ENCODE results near the gene SNX27.
"Not testable (repeated sequence)": the region's sequence is repeated elsewhere in the genome, so short reads cannot be mapped to it uniquely, and the experiment has no call there.

The SNX27 gene

DNA sequence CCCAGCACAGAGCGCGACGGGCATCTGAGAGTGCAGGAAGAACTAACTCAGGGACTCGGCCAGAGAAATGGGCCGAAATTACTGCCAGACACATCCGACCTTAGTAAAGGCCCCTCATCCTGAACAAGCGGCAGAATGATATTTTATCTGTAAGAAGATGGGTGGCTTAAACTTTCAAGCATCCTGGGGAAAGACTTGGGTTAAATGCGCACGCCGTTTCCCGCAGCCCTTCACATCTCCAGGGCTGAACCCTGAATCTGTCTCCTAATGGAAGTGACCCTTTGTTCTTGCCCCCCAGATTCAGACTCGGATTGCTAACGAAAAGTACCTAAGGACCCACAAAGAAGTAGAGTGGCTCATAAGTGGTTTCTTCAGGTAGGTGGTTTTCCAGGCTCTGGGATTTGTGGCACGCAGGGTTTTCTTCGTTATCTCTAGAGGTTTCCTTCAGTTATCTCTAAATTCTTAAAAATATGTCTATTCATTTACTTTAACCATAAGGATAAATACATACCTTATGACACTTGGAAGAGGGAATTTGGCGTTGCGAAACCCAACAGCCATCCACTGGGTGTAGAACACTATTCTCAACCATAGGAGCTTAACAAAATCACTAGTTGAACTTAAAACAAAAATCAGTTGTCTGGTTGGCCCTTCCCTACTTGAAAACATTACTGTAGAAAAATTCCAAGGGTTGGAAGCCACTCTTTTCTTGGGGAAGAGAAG is 110.1 kb downstream of the SNX27 start:
- H3K4me3 ChIP-seq (ENCODE audit: control insufficient read depth, low read depth, low read length), result peak overlapping the region; percentile 34
- TF ChIP-seq, protein P1, sequence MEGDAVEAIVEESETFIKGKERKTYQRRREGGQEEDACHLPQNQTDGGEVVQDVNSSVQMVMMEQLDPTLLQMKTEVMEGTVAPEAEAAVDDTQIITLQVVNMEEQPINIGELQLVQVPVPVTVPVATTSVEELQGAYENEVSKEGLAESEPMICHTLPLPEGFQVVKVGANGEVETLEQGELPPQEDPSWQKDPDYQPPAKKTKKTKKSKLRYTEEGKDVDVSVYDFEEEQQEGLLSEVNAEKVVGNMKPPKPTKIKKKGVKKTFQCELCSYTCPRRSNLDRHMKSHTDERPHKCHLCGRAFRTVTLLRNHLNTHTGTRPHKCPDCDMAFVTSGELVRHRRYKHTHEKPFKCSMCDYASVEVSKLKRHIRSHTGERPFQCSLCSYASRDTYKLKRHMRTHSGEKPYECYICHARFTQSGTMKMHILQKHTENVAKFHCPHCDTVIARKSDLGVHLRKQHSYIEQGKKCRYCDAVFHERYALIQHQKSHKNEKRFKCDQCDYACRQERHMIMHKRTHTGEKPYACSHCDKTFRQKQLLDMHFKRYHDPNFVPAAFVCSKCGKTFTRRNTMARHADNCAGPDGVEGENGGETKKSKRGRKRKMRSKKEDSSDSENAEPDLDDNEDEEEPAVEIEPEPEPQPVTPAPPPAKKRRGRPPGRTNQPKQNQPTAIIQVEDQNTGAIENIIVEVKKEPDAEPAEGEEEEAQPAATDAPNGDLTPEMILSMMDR (conservative IDR thresholded peaks at IDR 0.05; ENCODE audit: control insufficient read depth, insufficient read depth, low read depth, low read length), result no peak
- no peak for DNase-seq (ENCODE audit: low read depth)

DNA sequence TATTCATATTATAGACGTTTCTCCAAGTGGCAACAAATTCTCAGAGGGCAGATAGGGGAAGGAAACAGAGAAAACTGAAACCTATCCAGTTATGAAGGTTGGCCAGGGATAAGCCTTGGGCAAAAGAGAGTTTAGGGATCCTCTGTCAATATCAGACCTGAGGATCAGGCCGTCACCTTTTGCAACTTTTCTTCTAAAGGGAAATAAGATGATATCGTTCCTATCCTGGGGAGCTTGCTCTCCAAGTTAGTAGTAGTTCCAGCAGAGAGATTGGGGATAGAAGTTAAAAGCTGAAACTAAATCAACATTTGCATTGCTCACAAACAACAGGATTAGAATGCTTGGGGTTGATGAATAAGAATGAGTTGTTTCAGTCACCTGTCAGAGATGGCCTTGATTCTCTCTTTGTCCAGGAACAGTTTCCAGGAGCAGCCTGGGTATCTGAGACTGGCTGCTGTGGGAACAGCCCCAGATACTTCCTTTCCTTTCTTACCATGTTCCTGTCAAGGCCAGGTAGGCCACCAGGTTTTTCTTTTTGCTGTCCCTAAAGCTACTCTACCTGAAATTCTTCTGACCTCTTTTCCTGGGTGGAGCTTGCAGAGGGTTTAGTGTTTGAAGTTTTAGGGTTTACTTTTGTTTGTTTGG is 112.0 kb downstream of the SNX27 start:
- H3K4me3 ChIP-seq (ENCODE audit: control insufficient read depth, low read depth, low read length), result no peak overlapping the region
- TF ChIP-seq, protein P1 (conservative IDR thresholded peaks at IDR 0.05; ENCODE audit: control insufficient read depth, insufficient read depth, low read depth, low read length), result no peak
- DNase-seq (ENCODE audit: low read depth), result no peak

DNA sequence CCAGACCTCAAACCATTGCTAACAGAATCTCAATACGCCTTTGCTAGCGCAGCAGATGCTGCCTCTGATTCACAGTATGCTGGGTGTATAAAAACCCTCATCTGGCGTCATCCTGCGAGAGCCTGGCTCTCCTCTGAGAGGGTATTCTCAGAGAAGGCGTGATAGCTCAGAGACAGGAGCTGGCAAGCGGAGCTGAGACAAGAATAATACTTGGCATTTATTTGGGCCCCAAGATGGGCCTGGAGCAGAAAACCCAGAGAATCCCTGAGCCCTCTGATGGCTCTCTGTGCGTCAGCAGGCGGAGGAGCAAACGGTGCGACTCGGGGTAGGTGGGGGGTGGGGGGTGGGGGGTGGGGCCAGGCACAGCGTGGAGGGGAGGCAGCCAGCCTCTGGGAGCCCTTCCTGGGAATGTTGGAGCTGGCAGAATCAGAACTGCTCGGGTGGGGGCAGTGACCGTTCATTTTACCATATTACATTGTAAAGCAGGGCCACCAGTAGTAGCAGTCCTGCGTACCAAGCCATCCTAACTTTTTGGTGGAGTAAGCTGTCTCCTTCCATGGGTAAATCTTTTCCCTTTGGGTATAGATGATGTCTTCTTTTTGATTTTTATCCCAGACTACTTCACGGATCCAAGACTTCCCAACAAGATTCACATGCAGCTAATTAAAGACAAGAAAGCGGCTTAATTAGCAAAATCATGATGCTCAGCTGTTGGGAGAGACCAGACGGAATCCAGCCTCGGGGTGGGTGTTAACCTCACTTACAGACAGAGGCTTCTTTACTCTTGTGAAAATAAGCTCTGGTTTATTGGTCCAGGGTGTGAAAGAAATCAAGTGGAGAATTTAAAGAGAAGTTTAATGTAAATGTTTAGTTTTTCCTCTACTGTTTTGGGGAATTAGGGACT is 116.6 kb downstream of the SNX27 start:
- TF ChIP-seq, protein P1 (conservative IDR thresholded peaks at IDR 0.05; ENCODE audit: control insufficient read depth, insufficient read depth, low read depth, low read length), result no peak
- H3K4me3 ChIP-seq (ENCODE audit: control insufficient read depth, low read depth, low read length), result no peak overlapping the region
- DNase-seq (ENCODE audit: low read depth), result peak; percentile 60

DNA sequence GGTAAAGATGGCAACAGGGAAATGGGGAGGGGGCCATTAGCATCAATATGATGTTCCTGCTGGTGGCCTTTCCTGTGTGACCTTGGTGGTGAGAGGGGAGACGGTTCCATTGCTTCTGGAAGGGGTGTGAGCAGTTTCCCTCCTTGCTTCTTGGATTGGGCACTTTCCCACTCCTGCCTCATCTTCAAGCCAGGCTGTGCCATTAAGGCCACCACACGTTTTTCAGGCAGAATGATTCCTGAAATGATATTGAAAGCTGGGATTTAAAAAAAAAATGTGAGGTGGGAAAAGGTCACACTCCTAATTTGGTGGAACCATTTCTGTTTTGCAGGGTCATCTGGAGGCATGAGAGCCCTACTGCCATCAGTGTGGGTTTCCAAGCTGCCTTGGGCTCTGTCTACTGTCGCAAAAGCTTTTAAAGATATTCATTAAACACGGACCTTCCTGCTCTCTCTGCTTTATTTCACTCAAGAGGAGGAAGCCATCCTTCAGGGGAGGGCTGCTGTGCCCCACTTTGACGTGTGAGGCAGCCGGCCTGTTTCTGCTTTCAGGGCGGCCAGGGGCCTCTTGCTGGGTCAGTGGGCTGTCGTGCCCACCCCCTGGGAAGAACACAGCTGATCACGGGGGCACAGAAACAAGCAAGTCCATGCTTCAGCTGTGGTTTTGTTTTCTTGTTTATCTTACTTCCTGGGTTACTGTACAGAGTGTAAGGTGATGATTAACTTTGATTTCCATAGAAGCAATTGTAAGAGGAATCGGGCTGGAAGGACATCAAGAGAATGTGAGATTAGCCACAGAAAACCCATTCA is 117.5 kb downstream of the SNX27 start:
- H3K4me3 ChIP-seq (ENCODE audit: control insufficient read depth, low read depth, low read length), result no peak overlapping the region
- TF ChIP-seq, protein P1 (conservative IDR thresholded peaks at IDR 0.05; ENCODE audit: control insufficient read depth, insufficient read depth, low read depth, low read length), result no peak
- no peak for DNase-seq (ENCODE audit: low read depth)

DNA sequence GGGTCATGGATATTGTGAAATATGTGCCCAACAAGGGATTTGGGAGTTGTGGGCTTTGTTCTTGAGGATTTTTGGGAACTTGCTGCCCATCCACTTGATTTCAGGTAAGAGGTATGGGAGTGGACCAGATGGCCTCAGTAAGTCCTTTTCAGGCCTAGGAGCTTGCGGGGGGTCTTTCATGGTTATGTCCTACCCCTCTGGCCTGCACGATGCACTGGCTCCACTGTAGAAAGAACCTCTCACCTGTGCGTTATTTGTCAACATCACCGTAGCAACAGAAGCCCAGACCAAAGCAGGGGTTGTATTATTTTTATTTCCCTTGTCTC is 118.1 kb downstream of the SNX27 start:
- TF ChIP-seq, protein P1 (conservative IDR thresholded peaks at IDR 0.05; ENCODE audit: control insufficient read depth, insufficient read depth, low read depth, low read length), result no peak
- H3K4me3 ChIP-seq (ENCODE audit: control insufficient read depth, low read depth, low read length), result no peak overlapping the region
- DNase-seq (ENCODE audit: low read depth), result no peak

DNA sequence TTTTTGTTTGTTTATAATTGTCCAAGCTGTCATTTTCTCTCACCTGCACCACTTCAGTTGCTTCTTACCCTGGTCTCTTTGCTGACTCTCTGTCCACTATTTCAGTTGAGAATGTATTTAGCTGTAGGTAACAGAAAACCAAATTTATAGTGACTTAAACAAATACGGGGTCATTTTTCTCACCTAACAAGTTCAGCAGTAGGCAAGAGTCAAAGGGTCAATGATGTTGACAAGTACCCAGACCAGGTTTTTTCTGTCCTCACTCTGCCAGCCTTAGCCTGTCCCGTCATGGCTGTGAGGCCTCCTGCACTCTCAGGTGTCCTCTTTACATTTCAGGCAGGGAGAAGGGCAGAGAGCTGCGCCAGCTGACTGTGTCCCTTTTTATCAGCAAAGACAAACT is 121.3 kb downstream of the SNX27 start:
- TF ChIP-seq, protein P1 (conservative IDR thresholded peaks at IDR 0.05; ENCODE audit: control insufficient read depth, insufficient read depth, low read depth, low read length), result no peak
- no peak for DNase-seq (ENCODE audit: low read depth)
- H3K4me3 ChIP-seq (ENCODE audit: control insufficient read depth, low read depth, low read length), result no peak overlapping the region

DNA sequence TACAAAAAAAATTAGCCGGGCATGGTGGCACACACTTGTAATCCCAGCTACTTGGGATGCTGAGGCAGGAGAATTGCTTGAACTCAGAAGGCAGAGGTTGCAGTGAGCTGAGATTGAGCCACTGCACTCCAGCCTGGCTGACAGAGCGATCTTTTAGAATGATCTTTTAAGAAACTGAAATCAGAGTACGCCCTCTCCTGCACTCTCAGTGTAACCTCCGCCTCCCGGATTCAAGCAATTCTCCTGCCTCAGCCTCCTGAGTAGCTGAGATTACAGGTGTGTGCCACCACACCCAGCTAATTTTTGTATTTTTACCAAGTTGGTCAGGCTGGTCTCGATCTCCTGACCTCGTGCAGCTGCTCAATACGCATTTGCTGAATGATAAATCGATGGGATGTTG is 122.1 kb downstream of the SNX27 start:
- DNase-seq (ENCODE audit: low read depth), result not testable (repeated sequence)

More for the DNA sequence above, 122.1 kb downstream of the SNX27 start:
- H3K4me3 ChIP-seq (ENCODE audit: control insufficient read depth, low read depth, low read length), result not testable (repeated sequence)

Data from fibroblast of mammary gland (primary cell).